ENCODE results near the gene MBOAT2. TPM values are rescaled to one million over a fixed set of nuclear protein-coding genes. Genes with fewer than 3 reads are reported as not detected.
A peak's percentile ranks its signal among the peaks of the same experiment; 100 is the strongest.

Gene MBOAT2
- total and polyA plus RNA-seq, 11 donors = 4.5 to 34.9 (median 16.1) TPM

DNA sequence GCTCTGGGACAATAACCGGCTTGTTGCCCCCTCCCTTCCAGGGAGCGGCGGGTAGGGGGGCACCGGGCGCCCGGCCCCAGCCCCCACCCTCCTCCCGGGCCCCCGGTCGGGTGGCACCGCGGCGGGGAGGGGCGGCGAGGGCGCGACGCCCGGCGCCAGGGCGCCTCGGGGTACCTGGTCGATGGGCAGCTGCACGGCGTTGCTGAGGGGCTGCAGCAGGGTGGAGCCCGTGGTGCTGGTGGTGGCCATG is 193 bp downstream of the MBOAT2 start:
- peak overlapping the region; percentile 60 to 96 (median 74) for H3K4me3 ChIP-seq
- TF ChIP-seq POLR2A (IDR thresholded peaks at IDR 0.05) (no peak), CTCF (IDR thresholded peaks at IDR 0.05) (no peak)
- ATAC-seq (no peak), DNase-seq (peak in 1 of 5 donors; percentile 10)
- 0 to 1% (median 0%) methylated on average over 5 to 25 of the region's 25 CpGs; no CpG with 5 or more reads in 1 of the 4 donors for WGBS, 4 donors
- H3K27ac ChIP-seq = peak overlapping the region in 7 of 12 donors; percentile 10 to 64 (median 37)
- intact Hi-C loops (cut with DNase I) = loop anchor here in 1 of 10 donors (10.0 kb wide), 1 partner anchor 168 kb away; the partner anchor contains the start of gene KIDINS220
- peaks cover 0 to 21% (median 3%) of the 10 kb centered on the region in 12 donors for H3K4me1 ChIP-seq
- no peaks in the 10 kb centered on the region for H3K36me3 ChIP-seq
- H3K27me3 ChIP-seq = no peaks in the 10 kb centered on the region
- no peaks in the 10 kb centered on the region for H3K9me3 ChIP-seq

GRCh38 chr2:9002637-9003365 is 683 bp downstream of the MBOAT2 start:
- DNase-seq = peak in 3 of 5 donors; percentile 18 to 64 (median 31)
- no peak for TF ChIP-seq POLR2A (IDR thresholded peaks at IDR 0.05)
- TF ChIP-seq CTCF (IDR thresholded peaks at IDR 0.05) = no peak
- H3K27me3 ChIP-seq = no peaks in the 10 kb centered on the region
- intact Hi-C loops (cut with DNase I) = loop anchor here in 1 of 10 donors (10.0 kb wide), 1 partner anchor 168 kb away; the partner anchor contains the start of gene KIDINS220
- ATAC-seq = peak in 2 of 4 donors; percentile 3 to 11
- peak overlapping the region; percentile 60 to 96 (median 74) for H3K4me3 ChIP-seq
- H3K27ac ChIP-seq = peak overlapping the region in 6 of 12 donors; percentile 10 to 64 (median 36)
- 1 to 2% (median 2%) methylated on average over 37 to 44 of the region's 44 CpGs for WGBS, 4 donors
- no peaks in the 10 kb centered on the region for H3K9me3 ChIP-seq
- H3K36me3 ChIP-seq = no peaks in the 10 kb centered on the region
- H3K4me1 ChIP-seq = peaks cover 0 to 23% (median 3%) of the 10 kb centered on the region in 12 donors

GRCh38 chr2:9002313-9002636 is 1.2 kb downstream of the MBOAT2 start:
- Histone ChIP-seq H3K36me3 (no peaks in the 10 kb centered on the region), H3K4me1 (peaks cover 0 to 28% (median 5%) of the 10 kb centered on the region in 12 donors), H3K27ac (no peak overlapping the region), H3K4me3 (peak overlapping the region in 9 of 12 donors; percentile 69 to 89 (median 75)), H3K9me3 (no peaks in the 10 kb centered on the region), H3K27me3 (no peaks in the 10 kb centered on the region)
- intact Hi-C loops (cut with DNase I) = loop anchor here in 1 of 10 donors (10.0 kb wide), 1 partner anchor 167 kb away; the partner anchor contains the start of gene KIDINS220
- TF ChIP-seq POLR2A (IDR thresholded peaks at IDR 0.05) = no peak
- no peak for TF ChIP-seq CTCF (IDR thresholded peaks at IDR 0.05)
- 40 to 55% (median 48%) methylated on average over 7 of the region's 7 CpGs for WGBS, 4 donors
- ATAC-seq (no peak), DNase-seq (no peak)

DNA sequence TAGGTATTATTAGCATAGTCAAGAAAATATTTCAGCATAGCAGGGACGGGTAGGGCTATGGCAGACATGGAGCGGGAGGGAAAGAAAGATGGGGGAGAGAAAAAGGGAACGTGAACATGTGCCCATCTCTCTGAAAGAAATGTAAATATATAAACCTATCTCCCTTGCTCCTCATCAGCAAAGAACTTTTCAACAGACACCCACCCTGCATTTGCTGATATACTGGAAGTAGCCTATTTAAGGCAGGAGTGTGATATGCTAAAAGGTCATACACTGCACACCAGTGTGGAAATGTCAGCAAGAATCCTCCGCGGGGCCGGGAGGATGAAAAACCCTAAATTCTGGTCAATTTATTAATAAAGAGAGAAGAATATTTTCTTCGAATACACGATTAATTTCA is 1.7 kb downstream of the MBOAT2 start:
- TF ChIP-seq CTCF (IDR thresholded peaks at IDR 0.05) (no peak), POLR2A (IDR thresholded peaks at IDR 0.05) (no peak)
- H3K27ac ChIP-seq = no peak overlapping the region
- H3K27me3 ChIP-seq = no peaks in the 10 kb centered on the region
- H3K9me3 ChIP-seq = no peaks in the 10 kb centered on the region
- ATAC-seq = no peak
- no peak for DNase-seq
- no peaks in the 10 kb centered on the region for H3K36me3 ChIP-seq
- 66 to 83% (median 79%) methylated on average over 8 of the region's 8 CpGs for WGBS, 4 donors
- intact Hi-C loops (cut with DNase I) = loop anchor here in 1 of 10 donors (10.0 kb wide), 1 partner anchor 167 kb away; the partner anchor contains the start of gene KIDINS220
- peaks cover 0 to 28% (median 5%) of the 10 kb centered on the region in 12 donors for H3K4me1 ChIP-seq
- no peak overlapping the region for H3K4me3 ChIP-seq
